GM18511 (cell line): Measurements from ENCODE around the gene IL19.
A peak's percentile ranks its signal among the peaks of the same experiment; 100 is the strongest.
"Not testable (repeated sequence)": the region's sequence is repeated elsewhere in the genome, so short reads cannot be mapped to it uniquely, and the experiment has no call there.

ENCODE experiments used
- ATAC-seq: cut with Tn5 transposase; IDR thresholded peaks from one replicate; pipeline ENCODE4 v1.9.1; 2021; ENCODE audit warnings: mild to moderate bottlenecking, moderate library complexity; ENCODE audit not compliant: unreplicated experiment

The IL19 gene

GRCh38 chr1:206739411-206740076, 31.0 kb upstream of the IL19 start:
- ATAC-seq, result peak; percentile 88

- ATAC-seq, result no peak
Observed at GRCh38 chr1:206741142-206741701, 29.4 kb upstream of the IL19 start.

GRCh38 chr1:206742719-206743383, 27.7 kb upstream of the IL19 start:
- no peak for ATAC-seq

DNA sequence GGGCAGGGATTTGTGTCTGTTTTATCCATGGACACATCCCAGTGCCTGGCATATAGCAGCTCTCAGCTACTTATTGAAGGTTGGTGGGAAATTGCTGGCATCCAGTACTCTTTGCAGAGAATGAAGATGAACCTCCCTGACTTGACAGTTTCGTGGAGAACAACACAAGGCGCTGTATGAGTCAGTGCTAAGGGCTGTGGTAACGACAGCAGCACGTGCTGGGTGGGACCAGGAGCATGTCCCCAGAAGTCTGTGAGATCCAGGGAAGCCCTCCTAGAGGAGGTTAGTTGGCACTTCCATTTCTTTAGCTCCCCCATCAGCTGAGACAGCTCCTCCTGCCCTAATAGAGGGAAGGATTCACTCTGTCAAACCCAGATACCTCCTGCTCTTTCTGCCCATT, 25.9 kb upstream of the IL19 start:
- ATAC-seq, result no peak

GRCh38 chr1:206745301-206745700, 25.3 kb upstream of the IL19 start:
- ATAC-seq, result no peak

- no peak for ATAC-seq
Observed at GRCh38 chr1:206748348-206749030, 22.1 kb upstream of the IL19 start.

DNA sequence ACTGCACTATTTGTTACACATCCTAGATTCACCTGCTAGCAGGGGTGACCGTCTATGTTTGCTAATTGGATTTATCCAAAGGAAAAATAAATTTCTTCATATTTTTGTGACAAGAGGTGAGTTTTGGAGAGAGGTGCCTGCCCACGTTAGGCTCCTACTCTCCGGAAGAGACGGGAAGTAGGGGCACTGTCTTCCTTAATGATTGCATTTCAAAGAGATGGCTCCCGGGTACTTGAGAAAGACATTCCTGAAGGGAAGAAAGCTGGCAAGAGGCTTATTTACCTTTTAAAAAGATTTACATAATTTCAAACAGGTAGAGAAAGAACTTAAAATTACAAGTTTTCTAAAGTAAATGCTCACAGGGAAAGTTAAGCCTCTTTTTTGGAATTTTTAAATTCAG, 18.7 kb upstream of the IL19 start:
- ATAC-seq, result no peak

GRCh38 chr1:206752481-206752880, 18.1 kb upstream of the IL19 start:
- ATAC-seq, result no peak

GRCh38 chr1:206753141-206753540, 17.4 kb upstream of the IL19 start:
- ATAC-seq, result no peak

- no peak for ATAC-seq
Observed at GRCh38 chr1:206754011-206754410, 16.6 kb upstream of the IL19 start.

DNA sequence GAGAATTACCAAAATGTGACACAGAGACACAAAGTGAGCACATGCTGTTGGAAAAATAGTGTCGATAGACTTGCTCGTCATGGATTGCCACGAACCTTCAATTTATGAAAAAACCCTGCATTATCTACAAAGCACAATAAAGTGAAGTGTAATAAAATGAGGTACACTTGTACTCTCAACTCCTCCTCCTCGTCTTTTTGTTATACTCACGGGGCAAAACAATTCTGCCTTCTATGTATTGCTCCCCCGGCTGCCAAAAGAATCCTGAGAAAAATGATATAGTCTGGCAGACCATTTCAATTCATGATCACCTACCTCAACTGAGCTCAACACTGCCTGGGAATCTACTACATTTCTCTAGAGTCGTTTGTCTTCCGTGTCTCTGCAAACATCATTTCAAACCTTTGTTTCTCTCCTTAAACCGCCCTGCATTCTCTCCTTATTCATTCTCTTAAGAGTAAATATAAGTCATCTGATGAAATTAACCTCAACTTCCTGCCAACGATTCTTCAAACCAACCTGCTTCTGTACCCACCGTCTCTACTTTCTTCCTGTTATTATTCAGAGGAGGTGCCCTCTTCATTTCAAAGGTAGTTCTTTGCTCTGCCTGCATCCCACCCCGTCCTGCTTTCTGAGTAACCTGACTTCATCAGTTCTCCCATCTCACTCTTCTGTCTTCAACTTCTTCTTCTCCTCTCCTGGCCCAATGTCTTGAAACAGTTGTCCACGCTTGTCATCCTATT, 12.9 kb upstream of the IL19 start:
- no peak for ATAC-seq

- ATAC-seq, result no peak
Observed at GRCh38 chr1:206760590-206760989, 10.0 kb upstream of the IL19 start.

DNA sequence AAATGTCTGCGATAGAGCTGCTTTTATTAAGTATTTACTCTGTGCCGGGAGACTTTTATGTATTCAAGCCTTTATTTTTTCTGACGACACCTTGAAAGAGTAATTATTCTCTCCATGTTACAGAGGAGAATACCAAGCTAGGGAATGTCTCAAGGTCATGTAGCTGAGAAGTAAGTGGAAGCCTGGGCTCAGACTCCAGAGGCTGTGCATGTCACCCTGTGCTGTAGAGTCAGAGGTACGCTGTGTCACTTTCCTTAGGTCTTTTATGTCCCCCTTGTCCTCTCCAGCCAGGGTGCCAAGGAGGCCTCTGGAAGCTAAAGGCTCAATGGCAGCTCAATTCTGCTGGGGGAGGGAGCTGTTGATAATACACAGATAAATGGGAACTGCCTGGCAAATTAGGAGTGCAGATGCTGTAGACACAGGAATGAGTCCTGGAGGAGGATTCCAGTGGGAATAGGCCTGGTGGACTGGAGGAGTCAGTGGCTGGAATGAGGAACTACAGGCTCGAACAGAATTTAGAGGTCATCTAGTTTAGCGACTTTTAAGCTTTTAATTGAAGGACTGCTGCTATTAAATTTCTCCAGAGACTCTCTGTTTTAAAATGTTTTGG, 9.3 kb upstream of the IL19 start:
- ATAC-seq, result no peak

GRCh38 chr1:206762741-206763364, 7.7 kb upstream of the IL19 start:
- not testable (repeated sequence) for ATAC-seq

DNA sequence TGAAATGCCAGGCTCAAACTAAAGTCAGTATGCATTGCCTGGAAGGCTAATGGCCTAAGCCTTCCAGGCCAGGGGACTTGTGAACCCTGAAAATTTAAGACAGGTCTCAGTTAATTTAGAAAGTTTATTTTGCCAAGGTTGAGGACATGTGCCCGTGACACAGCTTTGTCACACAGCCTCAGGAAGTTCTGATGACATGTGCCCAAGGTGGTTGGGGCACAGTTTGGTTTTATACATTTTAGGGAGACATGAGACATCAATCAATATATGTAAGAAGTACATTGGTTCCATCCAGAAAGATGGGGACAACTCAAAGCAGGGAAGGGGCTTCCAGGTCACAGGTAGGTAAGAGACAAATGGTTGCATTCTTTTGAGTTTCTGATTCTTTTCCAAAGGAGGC, 4.8 kb upstream of the IL19 start:
- not testable (repeated sequence) for ATAC-seq

DNA sequence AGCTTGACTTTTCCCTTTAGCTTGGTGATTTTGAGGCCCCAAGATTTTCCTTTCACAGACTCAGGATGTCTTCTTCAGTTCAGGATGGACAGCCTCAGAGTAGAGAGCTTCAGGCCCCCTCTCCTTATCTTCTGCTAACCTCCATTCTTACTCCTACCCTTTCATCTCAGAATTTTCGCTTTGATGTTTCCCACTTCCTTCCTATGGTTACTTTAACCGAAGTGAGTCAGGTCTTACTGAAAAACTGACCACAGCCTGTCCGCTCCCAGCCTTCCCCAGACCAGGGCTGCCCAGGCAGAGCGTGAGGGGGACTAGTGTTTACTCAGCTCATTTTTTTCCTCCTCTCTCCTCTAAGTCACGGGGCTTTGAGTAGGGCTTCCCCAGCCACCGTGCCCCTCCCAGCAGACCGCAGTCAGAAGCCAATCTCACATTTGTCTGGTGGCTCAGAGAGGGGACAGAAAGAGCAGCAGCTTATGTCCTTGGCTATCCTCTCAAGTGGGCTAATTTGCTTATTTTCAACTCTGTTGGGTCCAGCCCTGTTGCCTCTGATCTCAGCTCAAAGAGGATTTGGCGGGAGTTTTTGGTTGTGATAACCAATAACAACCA, 4.2 kb upstream of the IL19 start:
- peak; percentile 52 for ATAC-seq

- ATAC-seq, result peak; percentile 26
Observed at GRCh38 chr1:206768472-206769303, 1.9 kb upstream of the IL19 start.

DNA sequence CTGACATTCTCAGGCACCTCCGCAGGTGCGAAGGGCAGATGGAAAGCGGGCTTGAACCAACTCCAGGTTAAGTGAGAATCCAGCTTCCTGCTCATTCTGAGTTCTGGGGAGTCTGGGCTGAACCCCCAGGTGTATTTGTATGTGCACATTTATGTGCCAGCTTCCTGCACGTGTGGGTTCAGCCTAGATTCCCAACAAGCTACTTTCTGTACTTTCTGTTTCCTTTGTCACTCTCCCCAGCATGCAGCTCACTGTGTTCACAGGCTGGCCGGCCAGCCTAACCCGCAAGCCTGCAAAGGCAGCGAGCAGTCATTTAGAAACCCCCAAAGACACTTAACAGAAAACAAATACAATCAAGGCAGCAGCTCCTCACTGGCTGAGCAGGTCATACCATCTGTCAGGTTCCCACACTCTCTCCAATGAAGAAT, 1.3 kb upstream of the IL19 start:
- peak; percentile 66 for ATAC-seq

GRCh38 chr1:206771338-206771692, 742 bp downstream of the IL19 start:
- ATAC-seq, result no peak
